GM12873 (cell line): ENCODE results near the gene AMOTL1.

ENCODE experiments used
- TF ChIP-seq, protein P1 (sequence below): IDR thresholded peaks from 2 replicates; pipeline ENCODE4 v1.5.1; 2012; ENCODE audit warnings: low read depth, mild to moderate bottlenecking, moderate library complexity, low read length, control low read depth; ENCODE audit not compliant: insufficient read depth; ENCODE audit errors: missing control alignments

AMOTL1 gene

DNA sequence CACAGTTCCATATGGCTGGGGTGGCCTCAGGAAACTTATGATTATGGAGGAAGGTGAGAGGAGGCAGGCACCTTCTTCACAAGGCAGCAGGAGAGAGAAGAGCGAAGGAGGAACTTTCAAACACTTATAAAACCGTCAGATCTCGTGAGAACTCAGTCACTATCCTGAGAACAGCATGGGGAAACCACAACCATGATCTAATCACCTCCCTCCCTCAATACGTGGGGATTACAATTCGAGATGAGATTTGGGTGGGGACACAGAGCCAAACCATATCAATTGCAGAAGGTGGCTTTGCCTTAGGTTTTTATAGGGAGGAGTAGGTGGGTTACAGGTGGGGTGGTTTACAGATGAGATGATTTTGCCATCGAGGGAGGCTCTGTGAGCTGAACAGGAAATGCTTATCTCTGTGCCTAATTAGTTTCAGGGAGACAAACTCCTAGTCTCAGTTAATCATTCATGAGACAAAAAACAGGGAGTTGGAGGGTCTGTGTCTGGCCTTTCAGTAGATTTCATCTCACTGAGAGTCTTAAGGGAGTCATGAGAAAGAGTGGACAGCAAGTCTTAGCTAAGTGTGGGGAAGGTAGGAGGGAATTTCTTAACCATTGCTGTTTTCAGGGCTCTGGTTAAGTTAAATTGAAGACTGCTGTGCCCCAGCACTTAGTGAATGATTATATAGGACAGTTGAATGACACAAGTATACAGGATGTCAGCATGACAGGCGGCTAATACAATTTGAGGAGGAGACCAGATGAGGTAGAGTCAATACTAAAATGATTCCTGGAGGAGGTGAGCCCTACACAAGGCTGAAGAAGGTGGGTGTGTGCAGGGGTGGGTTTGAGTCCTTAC is 157.5 kb downstream of the AMOTL1 start:
- TF ChIP-seq, protein P1, sequence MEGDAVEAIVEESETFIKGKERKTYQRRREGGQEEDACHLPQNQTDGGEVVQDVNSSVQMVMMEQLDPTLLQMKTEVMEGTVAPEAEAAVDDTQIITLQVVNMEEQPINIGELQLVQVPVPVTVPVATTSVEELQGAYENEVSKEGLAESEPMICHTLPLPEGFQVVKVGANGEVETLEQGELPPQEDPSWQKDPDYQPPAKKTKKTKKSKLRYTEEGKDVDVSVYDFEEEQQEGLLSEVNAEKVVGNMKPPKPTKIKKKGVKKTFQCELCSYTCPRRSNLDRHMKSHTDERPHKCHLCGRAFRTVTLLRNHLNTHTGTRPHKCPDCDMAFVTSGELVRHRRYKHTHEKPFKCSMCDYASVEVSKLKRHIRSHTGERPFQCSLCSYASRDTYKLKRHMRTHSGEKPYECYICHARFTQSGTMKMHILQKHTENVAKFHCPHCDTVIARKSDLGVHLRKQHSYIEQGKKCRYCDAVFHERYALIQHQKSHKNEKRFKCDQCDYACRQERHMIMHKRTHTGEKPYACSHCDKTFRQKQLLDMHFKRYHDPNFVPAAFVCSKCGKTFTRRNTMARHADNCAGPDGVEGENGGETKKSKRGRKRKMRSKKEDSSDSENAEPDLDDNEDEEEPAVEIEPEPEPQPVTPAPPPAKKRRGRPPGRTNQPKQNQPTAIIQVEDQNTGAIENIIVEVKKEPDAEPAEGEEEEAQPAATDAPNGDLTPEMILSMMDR: no peak

DNA sequence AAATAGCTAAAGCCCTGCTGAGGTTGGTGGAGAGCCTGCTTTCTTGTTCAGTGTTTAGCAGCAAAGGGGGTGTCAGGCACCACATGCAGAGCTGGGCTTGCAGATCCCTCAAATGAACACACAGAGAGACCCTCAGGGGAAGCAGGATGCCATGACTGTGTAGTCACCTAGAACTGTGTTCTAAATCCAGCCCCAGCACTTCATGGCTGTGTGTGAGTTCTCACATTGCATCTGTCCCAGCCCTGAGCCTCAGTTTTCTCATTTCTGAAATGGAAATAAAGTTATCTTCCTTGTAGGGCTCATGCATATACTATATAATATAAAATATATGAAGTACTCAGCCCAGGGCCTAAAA is 158.1 kb downstream of the AMOTL1 start:
- TF ChIP-seq, protein P1: no peak
